ENCODE results near the gene RGS6.

RGS6 gene

DNA sequence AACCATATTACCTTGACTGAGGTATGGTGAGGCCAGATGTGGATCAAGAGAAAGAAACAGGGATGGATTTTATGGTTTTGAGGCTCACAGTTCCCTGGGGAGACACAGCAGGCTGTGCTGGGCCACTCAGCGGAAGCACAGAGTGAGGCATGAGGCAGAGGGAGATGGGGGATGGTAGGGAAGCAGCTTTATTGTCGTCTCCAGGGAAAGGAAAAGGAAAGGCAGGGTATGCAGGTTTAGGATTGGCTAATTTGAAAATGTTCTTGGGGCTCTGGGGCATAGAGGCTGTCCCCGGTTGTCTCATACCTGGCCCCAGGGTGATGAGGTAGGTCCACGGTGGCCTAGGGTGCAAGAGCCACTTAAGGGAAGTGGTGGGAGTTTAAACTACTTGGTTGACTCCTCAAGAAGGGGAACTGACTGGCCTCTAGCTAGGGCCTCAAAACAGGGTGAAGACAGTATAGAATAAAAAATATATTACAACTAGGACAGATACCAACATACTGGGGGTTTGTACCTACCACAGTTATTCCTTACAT lies 322.8 kb downstream of the RGS6 start:
- no peak for DNase-seq

DNA sequence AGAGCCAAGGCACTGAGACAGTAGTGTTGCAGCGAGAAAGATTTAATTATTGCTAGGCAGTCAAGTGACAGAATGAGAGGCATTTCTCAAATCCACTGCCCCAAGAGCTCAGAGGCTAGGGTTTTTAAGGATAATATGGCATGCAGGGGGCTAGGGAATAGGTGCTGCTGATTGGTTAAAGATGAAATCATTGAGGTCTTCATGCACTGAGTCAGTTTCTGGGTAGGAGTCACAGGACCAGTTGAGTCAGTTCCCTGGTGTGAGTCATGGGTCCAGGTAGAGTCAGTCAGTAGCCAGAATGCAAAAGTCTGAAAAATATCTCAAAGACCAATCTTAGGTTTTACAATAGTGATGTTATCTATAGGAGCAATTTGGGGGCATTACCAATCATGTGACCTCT lies 323.8 kb downstream of the RGS6 start:
- no peak for DNase-seq

DNA sequence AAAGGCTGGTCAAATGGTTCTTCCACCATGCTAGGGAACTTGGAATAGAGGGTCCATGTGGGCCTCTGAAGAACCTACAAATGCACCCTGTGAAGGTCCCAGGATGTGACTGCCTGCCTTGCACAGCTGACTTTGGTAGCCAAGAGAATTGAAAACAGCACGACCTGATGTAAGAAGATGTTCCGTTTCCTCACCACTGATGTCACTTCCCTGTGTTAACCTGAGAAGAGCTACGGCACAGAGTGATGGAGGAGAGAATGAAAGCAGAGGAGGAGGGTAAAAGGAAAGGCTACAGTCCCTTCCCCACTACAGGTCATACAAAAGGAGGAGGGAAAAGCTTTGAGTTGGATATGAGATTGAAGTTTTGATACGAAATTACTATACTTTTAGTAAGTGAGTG lies 328.8 kb downstream of the RGS6 start:
- DNase-seq = no peak

DNA sequence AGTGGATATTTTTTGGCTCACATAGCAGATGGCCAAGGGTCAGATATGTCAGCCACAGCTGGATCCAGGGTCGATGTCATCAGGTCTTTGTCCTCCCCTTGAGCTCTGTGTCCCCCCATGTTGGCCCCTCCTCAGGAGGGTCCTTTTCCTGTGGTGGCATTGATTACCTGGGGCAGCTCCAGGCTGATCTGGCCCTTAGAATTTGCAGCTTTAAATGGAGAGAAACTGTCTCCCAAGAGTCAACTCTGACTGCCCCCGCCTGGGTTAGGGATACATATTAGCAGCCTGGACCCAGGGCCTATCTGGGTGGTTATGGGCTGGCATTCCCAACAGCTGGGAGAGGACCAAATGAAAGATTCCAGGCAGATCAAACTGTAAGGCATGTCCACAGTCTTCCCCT lies 330.5 kb downstream of the RGS6 start:
- no peak for DNase-seq

DNA sequence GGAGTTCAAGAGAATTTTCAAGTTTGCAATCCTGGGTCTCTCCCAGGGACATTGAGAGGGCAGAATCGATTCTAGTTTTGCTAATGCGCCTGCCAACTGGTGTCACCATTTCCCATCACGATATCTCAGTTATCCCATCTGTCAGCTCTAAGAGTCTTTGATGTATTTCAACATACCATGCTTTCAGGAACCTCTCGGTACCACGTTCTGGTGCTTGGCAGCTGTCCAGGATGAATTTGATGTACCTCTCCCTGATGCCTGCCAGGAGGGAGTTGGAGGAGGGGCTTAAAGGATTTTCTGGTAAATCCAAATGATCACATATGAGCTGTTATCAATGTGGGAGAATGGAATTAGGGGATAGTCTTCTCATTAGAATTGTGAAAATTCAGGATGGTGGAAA lies 332.5 kb downstream of the RGS6 start:
- DNase-seq = no peak

DNA sequence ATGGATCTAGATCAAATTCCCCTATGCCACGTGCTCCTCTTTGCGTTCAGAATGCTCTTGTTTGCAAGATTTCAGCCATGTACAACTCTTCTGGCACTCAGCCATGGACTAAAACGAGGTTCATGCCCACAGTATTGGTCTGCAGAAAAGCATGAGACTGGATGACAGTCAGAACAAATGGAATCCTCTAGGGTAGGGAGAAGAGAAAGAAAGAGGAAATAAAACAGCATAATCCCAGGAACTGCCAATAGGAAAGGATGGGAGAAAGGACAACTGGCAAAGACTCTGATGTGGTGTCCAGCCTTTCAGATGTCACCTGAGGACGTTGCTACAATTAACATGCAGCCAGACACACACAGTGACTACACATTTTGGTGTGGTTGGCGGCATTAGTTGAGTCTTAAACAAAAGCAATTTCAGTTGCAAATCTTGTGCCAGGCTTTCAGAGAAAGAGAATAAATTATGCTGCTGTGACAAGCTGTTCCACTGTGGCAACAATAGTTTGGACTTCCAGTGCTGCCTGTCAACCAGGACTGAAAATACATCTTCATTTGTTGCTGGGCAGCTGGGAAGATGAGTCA lies 338.0 kb downstream of the RGS6 start:
- no peak for DNase-seq

DNA sequence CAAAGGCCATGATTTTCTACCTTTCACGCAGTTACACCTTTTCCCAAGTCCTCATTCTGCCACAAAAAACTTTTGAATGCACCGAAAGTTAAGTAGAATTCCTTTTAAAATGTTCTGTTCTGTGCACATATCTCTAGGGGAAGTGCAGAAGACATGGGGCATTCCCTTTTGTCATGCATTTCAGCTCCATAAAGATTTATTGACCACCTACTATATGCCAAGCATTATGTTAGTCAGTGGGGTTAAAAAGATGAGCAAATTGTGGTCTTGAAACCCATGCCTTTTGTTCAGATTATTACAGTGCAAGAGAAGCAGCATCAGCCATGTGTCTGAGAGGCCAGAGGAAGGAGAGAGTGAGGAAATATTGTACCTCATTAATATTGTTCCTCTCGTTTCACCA lies 338.5 kb downstream of the RGS6 start:
- DNase-seq = no peak

DNA sequence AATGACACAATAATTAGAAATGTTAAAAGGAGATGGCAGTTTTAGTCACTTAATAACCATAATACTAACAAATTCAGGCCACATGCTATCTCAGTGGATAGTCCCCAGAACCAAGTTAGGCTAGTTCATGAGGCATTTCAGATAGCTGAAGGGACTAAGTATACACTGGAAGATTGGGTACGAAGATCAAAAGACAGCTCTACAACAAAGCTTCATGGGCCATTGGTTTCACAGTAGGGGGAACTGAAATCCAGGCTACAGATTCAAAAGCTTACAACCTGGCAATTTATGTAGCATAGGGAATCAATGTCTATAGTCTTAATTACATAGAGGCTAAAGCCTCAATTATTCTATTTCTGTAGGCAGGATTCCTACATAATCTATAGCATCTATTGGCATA lies 343.0 kb downstream of the RGS6 start:
- no peak for DNase-seq

DNA sequence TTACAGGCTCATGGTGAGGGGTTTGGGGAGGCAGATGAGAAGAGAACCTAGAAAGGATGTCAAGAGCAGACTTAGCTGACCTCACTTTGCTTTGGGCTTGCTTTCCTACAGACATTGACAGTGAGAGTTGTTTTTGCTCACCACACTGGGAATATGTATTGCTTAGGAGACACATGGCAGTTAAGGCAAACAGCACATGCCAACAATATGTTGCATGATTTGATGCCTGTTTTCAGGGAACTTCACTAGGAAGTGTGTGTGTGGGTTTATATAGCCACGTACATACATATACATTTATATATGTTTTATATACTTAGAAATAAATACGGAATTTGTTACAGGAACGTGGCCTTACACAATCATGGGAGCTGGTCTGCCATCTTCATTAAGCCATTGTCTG lies 346.1 kb downstream of the RGS6 start:
- DNase-seq = no peak

DNA sequence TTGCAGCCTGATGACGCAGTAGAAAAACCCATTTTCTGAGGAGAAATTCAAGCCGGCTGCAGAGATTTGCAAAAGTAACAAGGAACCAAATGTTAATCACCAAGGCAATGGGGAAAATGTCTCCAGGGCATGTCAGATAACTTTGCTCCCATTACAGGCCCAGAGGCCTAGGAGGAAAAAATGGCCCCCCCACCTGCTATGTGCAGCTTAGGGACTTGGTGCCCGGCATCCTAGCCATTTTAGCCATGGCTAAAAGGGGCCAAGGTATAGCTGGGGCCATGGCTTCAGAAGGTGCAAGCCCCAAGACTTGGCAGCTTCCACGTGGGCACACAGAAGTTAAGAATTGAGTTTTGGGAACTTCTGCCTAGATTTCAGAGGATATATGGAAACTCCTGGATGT lies 351.9 kb downstream of the RGS6 start:
- DNase-seq = no peak

DNA sequence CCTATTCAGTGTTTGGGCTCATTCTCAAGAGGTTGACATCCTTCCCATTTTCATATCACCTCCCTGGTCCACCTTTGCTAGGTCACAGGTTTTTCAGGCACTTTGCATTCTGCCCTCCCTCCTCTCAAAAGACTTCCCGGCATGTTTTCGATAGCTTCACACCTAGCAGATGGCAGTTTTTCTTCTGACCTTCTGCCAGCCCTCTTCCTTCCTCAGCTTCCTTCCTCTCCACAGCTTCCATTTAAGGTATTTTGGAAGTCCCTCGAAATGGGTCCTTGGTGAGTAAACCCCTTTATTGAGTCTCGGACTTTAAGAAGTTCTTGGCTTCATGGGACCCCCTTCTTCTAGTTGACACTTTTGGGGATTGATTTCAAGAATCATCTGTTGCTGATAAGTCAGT lies 358.0 kb downstream of the RGS6 start:
- no peak for DNase-seq

DNA sequence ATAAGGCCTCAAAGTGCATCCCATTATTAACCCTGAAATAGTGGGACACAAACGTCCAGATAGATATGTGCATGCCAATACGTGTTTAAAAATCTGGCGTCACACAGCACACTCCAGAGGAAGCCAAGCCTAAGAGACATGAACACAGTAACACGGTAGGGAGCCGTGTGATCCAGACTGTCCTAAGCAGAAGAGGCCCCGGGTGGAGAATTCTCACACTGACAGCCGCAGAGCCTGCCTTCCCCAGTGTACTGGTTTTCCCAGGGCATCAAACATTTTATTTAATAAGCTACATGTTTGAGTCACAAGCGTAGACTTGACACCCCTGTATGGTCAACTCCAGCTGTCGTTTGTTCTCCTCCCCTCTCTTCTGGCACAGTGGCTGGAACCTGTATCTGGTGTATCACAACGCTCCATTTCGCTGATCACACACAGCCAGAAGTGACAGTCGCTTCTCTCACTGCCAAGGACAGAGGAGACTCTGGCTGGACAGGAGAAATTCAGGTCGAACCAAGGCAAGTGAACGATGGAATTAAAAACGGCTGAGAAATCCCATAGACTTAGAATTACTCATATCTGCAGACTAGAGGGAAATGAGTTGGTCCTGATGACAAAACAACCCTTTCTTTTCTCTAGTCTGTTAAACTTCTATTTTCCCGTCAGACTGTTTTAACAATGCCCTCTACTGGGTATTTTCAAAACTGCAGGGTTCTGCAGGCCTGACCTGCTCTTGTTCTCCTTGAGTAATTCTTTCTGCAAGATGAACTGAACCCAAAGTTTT lies 359.9 kb downstream of the RGS6 start:
- DNase-seq = peak in 1 of 2 experiments; percentile 0

DNA sequence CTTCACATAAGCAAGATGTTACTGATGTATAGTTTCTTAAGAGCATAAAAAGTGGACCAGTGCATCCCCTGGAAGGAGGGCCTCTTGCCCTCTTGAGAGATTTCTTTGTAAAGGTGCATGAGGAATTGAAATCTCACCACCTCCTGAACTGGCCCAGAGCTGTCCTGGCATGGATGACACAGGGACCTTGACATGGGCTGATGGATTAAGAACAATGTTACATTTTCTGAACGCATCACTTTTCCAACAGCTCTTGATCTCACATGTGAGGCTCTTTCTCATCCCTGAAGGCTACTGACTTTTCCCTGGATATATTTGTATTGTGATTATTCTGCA lies 360.4 kb downstream of the RGS6 start:
- no peak for DNase-seq

DNA sequence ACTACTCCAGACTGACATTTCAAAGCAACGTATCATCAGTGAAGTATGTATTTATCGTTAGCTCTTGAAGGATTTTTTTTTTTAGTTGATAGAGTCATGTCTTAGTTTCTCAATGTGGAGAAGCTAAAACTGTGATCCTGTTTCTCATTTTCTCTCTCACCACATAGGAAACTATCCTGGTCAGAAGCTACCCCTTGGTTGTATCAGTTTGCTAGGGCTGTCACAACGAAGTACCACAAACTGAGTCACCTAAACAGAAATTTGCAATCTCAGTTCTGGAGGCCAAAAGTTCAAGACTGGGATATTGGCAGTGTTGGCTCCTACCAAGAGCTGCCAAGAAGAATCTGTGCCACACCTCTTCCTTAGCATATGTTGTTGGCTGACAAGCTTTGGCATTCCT lies 369.1 kb downstream of the RGS6 start:
- DNase-seq = no peak

DNA sequence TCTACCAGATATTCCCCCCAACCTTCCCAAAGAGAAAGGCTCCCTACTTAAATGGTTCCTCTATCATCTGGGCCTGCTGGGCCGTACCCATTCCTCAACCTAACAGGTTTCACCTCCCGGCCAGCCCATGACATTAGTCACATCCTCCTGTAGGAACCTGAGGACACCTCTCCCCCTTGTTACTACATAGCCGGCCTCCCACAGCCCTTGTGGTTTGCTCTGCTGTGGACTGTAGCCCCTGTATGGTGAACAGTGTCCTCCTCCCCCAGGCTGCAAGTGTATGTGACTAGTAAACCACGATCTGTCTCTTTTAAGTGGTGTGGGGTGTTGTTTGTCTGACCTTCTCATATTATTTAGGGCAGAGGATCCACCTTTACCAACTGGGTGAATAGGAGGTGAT lies 371.7 kb downstream of the RGS6 start:
- no peak for DNase-seq

DNA sequence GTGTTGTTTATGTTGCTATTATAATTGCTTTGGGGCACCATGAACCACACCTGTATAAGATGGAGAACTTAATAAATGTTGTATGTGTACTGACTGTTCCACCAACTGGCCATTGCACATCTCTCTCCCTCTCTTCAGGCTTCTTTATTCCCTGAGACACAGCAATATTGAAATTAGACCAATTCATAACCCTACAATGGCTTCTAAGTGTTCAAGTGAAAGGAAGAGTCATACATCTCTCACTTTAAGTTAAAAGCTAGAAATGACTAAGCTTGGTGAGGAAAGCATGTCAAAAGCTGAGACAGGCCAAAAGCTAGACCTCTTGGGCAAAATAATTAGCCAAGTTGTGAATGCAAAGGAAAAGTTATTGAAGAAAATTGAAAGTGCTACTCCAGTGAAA lies 373.3 kb downstream of the RGS6 start:
- DNase-seq = no peak

DNA sequence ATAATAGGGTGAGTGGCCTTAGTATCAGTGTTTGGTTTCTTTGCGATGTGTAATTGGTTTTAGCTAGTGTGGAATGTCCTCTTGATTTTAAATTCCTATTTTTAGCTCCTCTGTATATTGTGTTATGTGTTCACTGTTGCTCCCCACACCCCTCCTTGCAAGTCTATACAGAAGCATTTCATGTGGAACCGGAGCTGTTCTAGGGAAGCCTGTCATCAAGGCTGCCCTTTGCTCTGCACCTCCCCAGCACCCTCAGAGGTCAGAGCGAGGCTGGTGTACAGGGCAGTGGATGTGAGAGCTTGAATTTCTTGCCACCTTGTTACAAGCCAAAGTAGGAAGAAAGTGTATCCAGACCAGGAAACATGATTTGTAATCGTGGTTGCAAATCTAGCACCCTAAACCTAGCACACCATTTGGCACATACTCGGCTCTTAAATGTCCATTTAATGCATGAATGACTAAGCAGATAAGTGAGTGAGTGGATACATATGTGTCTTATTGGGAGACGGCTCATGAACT lies 376.8 kb downstream of the RGS6 start:
- no peak for DNase-seq

DNA sequence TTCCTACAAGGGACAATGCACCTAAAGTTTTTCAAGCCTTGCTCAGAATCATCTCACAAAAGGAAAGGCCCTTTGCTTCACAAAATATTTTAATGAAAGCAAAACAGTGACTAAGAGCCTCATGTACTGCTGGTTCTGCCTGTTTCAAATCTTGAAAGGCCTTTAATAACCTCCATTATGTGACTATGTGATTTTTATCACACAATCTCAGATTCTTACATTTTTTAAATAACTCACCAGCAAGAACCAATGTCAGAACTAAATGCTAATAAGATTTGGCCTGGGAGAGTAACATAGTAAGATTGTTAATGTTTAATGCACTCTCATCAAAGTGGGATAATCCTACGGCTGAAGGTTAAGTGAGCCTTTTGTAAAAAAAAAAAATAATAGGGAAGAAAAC lies 378.9 kb downstream of the RGS6 start:
- DNase-seq = no peak

DNA sequence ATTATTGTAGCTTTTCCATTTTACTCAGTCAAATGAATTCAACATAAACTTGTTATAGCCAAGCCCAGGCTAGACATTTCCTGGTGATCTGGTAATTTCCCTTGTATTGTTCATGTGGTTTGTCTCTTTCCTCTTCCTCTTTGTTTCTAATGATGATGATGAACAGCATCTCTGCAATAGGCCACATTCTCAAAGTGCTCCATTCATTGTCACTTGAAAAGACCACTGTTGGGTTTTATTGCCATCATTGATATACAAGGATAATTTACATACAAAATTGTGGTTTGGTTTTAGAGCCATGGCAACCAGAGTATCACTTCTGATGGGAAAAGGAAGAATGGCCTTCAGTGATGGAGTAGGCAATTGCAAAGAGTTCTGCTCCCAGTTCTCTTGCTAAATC lies 379.3 kb downstream of the RGS6 start:
- no peak for DNase-seq

DNA sequence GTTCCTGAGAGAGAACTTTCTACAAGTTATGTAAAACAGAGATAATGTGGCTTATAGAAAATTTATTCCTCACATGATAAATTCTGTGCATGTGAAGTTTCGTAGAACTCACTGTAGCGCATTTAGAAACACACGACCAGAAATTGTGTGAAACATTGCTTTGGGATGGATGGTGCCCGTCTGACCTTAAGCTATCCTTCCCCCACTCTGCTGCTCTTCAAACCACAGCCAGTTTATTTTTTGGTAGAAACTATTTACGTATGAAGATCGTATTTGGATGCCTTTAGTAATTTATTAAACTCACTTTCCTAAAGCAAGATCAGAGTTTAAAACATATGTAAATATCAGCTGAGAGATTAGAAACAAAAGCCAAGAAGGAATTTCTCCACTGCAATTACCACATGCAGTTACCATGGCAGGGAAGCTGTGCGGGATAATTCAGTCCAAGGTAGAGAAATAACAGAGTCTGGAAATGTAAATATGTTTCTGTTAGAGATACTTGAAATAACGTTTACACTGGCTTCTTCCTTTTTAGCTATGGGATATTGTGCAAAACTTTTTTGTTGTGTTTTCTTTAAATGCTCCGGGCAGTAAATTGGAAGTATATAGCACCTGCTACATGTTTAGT lies 382.7 kb downstream of the RGS6 start:
- no peak for DNase-seq

DNA sequence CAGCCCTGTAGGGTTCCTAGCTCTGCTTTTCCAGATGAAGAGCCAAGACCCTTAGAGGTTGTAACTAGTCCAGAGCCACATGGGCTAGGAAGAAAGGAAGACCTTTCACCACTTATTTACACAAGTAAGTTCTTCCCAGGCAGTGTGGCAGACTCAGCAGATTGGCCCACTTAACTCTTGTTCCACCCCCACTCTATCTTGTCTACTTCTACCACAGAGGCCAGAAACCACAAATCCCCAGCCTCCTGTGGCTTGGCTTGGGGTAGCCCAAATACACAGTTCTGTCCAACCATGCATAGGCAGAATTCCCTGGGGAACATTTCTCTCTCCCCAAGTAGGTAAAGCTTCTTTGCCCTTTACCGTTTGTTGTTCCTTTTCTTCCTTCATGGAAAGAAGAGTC lies 383.5 kb downstream of the RGS6 start:
- no peak for DNase-seq

DNA sequence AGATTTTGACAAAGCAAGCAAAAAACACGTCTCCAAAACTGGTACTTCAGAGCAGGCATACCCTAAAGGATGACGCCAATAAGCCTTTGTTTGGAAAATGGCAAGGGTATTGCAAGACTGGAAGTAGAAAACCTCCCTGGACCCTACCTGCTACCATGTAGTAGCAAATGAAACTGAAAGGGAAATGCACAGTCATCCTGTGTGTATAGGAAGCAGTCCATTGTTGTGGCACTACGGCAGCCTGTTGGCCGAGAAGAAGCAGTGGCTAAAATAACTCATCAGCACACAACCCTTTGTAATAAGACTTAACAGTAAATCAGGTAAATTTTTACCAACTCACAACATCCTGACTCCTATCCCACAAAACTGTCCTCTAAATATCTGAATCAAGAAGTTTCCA lies 386.4 kb downstream of the RGS6 start:
- no peak for DNase-seq

DNA sequence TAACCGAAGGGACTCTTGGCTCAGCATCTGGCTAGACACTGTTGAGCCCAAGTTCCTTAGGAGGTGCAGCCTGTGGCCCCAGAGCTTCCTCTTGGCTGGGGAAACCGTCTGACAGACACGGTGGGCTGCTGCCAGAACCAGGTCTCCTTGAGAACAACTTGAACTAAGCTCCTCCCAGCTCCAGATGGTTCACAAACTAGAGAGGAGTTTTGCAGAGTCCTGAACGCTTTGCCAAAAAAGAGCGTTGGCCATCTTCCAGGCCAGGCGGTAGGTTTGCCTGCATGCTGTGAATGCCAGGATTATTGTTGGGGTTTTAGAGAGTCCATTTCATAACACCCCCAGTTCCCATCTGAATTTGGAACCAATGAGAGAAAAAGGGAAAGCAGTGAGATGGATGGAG lies 399.8 kb downstream of the RGS6 start:
- DNase-seq = no peak

DNA sequence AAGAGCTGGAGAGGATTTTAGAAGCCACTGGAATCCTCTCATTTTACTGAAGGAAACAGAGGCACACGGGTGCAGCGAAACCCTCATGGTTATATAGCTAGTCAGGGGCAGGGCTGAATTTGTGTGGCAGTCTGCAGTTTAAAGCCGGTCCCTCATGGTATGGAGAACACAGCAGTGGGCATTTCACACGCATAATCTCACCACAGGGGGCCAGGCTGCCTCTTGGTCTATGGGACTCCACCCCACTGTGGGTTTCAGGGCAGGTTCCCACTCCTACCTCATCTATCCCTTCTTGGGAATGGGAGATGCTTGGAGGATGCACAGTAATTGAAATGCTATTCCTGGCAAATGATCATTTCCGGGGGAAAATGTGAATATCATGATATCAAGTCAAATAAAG lies 400.6 kb downstream of the RGS6 start:
- DNase-seq = no peak

Measured in AML-193 (cell line).